Osteoblast (primary cell): Measurements from ENCODE around the gene PCDH19. TPM values are rescaled to one million over a fixed set of nuclear protein-coding genes. Genes with fewer than 3 reads are reported as not detected.

ENCODE experiments used
- DNase-seq: peaks from one replicate; pipeline ENCODE4 v3.0.0; 2011; ENCODE audit warnings: low spot score, mixed read lengths; ENCODE audit not compliant: insufficient read length; ENCODE audit errors: missing footprints
- H2AFZ ChIP-seq: 2 replicates; pipeline ENCODE4 v1.6.0; 2011; ENCODE audit warnings: mild to moderate bottlenecking, low read length
- H3K27ac ChIP-seq: 2 replicates; pipeline ENCODE4 v1.5.1; 2011; ENCODE audit warnings: mild to moderate bottlenecking, low read depth, low read length, moderate library complexity
- H3K27me3 ChIP-seq: 2 replicates; pipeline ENCODE4 v1.6.0; 2012; ENCODE audit warnings: mild to moderate bottlenecking, control low read depth, inconsistent platforms, low read length, moderate library complexity; ENCODE audit not compliant: insufficient read depth
- H3K36me3 ChIP-seq: 2 replicates; pipeline ENCODE4 v1.5.1; 2011; ENCODE audit warnings: mild to moderate bottlenecking, low read length, control low read depth, moderate library complexity; ENCODE audit not compliant: insufficient read depth
- H3K4me1 ChIP-seq: 2 replicates; pipeline ENCODE4 v1.5.1; 2011; ENCODE audit warnings: mild to moderate bottlenecking, low read length, control low read depth, moderate library complexity; ENCODE audit not compliant: insufficient read depth
- H3K4me2 ChIP-seq: 2 replicates; pipeline ENCODE4 v1.6.0; 2011; ENCODE audit warnings: mild to moderate bottlenecking, low read length; ENCODE audit not compliant: insufficient read depth
- H3K4me3 ChIP-seq: fragments of 200-600 bp; sonication (generic); 3 replicates; pipeline ENCODE4 v1.5.1; 2012; ENCODE audit warnings: mild to moderate bottlenecking, low read length, inconsistent platforms; ENCODE audit not compliant: insufficient read depth
- H3K79me2 ChIP-seq: 2 replicates; pipeline ENCODE4 v1.6.0; 2012; ENCODE audit warnings: mild to moderate bottlenecking, low read length, control low read depth, inconsistent platforms; ENCODE audit not compliant: insufficient read depth
- H3K9me3 ChIP-seq: 2 replicates; pipeline ENCODE4 v1.5.1; 2011; ENCODE audit warnings: low read depth, low read length, control low read depth
- H4K20me1 ChIP-seq: 2 replicates; pipeline ENCODE4 v1.6.0; 2012; ENCODE audit warnings: mild to moderate bottlenecking, low read length, control low read depth; ENCODE audit not compliant: insufficient read depth
- total RNA-seq: library from RNA; depleted of rRNA; stranded (reverse); fragments of >200 nt; gene quantifications from 2 replicates; pipeline ENCODE4 v1.2.3, GENCODE V29; 2012
- TF ChIP-seq, protein P1 (sequence below): IDR thresholded peaks from 2 replicates; pipeline ENCODE4 v1.5.1; 2011; ENCODE audit warnings: mild to moderate bottlenecking, low read depth, low read length, moderate library complexity; ENCODE audit errors: extremely low read depth

PCDH19 gene
- total RNA-seq, 1 donor = 0.36 TPM

DNA sequence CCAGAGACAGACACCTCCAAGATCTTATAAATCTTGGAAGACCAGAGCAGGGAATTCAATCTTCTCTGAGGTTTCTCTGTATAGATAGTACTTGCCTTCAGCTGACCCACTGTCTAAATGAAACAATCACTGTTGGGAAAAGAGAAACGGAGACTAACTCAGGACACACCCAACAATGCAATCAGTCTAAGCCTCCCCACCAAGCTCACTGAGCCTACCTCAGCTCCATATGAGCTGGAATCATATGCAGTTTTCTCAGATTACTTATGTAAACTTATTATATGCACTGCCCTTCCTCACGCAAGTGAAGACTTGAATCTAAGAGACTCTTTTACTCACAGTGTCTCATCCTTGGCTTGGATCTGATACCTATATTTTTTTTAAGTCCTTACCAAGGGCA lies 110.5 kb downstream of the PCDH19 start:
- Histone ChIP-seq H3K27ac (no peak overlapping the region), H3K4me2 (no peak overlapping the region), H3K36me3 (no peaks in the 10 kb centered on the region), H3K4me3 (no peak overlapping the region), H4K20me1 (no peaks in the 10 kb centered on the region), H2AFZ (no peak overlapping the region), H3K9me3 (no peaks in the 10 kb centered on the region), H3K4me1 (no peaks in the 10 kb centered on the region), H3K27me3 (peaks cover 5% of the 10 kb centered on the region), H3K79me2 (no peaks in the 10 kb centered on the region)
- TF ChIP-seq, protein P1, sequence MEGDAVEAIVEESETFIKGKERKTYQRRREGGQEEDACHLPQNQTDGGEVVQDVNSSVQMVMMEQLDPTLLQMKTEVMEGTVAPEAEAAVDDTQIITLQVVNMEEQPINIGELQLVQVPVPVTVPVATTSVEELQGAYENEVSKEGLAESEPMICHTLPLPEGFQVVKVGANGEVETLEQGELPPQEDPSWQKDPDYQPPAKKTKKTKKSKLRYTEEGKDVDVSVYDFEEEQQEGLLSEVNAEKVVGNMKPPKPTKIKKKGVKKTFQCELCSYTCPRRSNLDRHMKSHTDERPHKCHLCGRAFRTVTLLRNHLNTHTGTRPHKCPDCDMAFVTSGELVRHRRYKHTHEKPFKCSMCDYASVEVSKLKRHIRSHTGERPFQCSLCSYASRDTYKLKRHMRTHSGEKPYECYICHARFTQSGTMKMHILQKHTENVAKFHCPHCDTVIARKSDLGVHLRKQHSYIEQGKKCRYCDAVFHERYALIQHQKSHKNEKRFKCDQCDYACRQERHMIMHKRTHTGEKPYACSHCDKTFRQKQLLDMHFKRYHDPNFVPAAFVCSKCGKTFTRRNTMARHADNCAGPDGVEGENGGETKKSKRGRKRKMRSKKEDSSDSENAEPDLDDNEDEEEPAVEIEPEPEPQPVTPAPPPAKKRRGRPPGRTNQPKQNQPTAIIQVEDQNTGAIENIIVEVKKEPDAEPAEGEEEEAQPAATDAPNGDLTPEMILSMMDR = no peak
- no peak for DNase-seq

DNA sequence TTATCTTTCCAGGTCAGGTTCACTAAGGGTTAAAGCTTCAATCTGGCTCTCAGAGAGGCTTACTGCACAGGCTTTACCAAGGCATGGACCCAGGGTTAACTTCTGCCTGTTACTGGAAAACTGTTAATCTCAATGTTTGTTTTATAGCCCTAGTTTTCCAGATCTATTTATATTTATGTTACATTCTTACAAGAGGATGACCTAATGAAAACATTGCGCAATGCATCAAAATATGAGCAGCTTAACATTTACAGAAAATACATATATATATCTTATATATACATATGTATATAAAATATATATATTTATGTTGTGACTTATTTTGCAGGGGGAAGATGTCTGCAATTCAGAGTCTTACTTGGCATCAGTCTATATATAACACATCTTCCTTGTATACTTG lies 112.3 kb downstream of the PCDH19 start:
- Histone ChIP-seq H4K20me1 (no peaks in the 10 kb centered on the region), H3K27ac (no peak overlapping the region), H3K4me2 (no peak overlapping the region), H2AFZ (no peak overlapping the region), H3K9me3 (no peaks in the 10 kb centered on the region), H3K4me1 (no peaks in the 10 kb centered on the region), H3K79me2 (no peaks in the 10 kb centered on the region), H3K4me3 (no peak overlapping the region), H3K36me3 (no peaks in the 10 kb centered on the region), H3K27me3 (peaks cover 5% of the 10 kb centered on the region)
- no peak for DNase-seq
- TF ChIP-seq, protein P1 = no peak

DNA sequence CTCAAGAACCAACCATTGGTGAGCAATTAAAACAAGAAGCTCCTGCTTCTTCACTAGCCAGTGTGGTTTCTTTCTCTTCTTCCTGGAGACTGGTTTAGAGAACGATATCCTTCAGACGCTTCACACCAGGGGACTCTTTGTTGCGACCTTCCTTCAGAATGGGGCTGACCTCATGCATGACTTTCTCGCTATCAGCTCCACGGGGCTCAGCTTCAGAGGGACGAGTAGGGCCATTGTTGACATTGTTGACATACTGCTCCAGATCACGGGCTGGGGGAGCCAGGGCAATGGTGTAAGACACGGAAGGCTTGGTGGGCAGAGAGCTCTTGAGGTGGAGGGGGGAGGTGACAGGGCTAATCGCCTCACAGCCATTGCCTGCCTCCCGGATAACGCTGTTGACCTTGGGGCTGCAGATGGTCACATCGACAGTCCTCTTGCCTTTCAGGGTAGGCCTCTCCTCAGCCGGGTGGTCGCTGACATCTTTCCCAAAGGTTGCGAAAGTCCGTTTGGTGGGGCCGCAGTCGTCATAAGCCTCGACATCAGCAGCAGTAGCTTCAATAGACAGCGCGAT lies 113.8 kb downstream of the PCDH19 start:
- H3K4me1 ChIP-seq = no peaks in the 10 kb centered on the region
- no peaks in the 10 kb centered on the region for H3K9me3 ChIP-seq
- DNase-seq = no peak
- H3K4me2 ChIP-seq = no peak overlapping the region
- no peaks in the 10 kb centered on the region for H4K20me1 ChIP-seq
- H3K4me3 ChIP-seq = no peak overlapping the region
- no peaks in the 10 kb centered on the region for H3K79me2 ChIP-seq
- H2AFZ ChIP-seq = no peak overlapping the region
- H3K36me3 ChIP-seq = no peaks in the 10 kb centered on the region
- H3K27ac ChIP-seq = no peak overlapping the region
- H3K27me3 ChIP-seq = peaks cover 5% of the 10 kb centered on the region
- TF ChIP-seq, protein P1 = no peak

DNA sequence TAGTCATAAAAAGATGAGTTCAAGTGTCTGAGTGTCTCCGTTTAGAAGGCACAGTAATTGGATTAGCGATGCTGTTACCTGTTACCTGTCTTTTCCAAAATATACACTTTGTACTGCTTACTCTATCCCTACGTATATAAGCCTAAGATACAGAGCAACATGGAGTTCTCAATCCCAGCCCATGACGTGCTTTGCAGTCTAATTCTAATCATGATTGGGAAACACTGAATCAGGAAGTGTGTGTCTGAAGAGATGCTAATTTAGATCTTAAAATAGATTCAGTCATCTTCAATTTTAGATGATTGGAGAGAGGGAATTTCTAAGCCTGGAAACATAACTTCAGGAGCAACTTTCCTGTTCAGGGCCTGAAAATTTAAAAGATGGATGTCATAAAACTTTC lies 115.1 kb downstream of the PCDH19 start:
- no peaks in the 10 kb centered on the region for H3K9me3 ChIP-seq
- no peak overlapping the region for H2AFZ ChIP-seq
- H3K79me2 ChIP-seq = no peaks in the 10 kb centered on the region
- H3K27ac ChIP-seq = no peak overlapping the region
- no peak overlapping the region for H3K4me3 ChIP-seq
- no peak for DNase-seq
- peaks cover 5% of the 10 kb centered on the region for H3K27me3 ChIP-seq
- no peaks in the 10 kb centered on the region for H4K20me1 ChIP-seq
- no peaks in the 10 kb centered on the region for H3K4me1 ChIP-seq
- TF ChIP-seq, protein P1 = no peak
- no peaks in the 10 kb centered on the region for H3K36me3 ChIP-seq
- H3K4me2 ChIP-seq = no peak overlapping the region
